ENCODE data around the gene TMEM132D. TPM values are rescaled to one million over a fixed set of nuclear protein-coding genes. Genes with fewer than 3 reads are reported as not detected.
"Not testable (repeated sequence)": the region's sequence is repeated elsewhere in the genome, so short reads cannot be mapped to it uniquely, and the experiment has no call there.

TMEM132D gene
- total RNA-seq, 1 experiment from 2014 or later: 1.4 TPM

GRCh38 chr12:129190827-129191226 is 713.0 kb downstream of the TMEM132D start:
- DNase-seq (ENCODE audit: low spot score): peak; percentile 15

GRCh38 chr12:129189879-129190278 is 713.9 kb downstream of the TMEM132D start:
- H3K9me3 Mint-ChIP-seq: peaks cover 80% of the 10 kb centered on the region
- H3K4me3 Mint-ChIP-seq; H3K27ac Mint-ChIP-seq; DNase-seq (ENCODE audit: low spot score); POLR2A ChIA-PET; H3K4me1 Mint-ChIP-seq; ATAC-seq: not testable (repeated sequence)
- CTCF ChIA-PET: interaction anchor here (0.5 to 0.8 kb wide), 2 partner anchors 120 to 1146 kb away, joined by 3 read pairs; no protein-coding TSS in a partner anchor
- peaks cover 73% of the 10 kb centered on the region for H3K36me3 Mint-ChIP-seq
- H3K27me3 Mint-ChIP-seq (ENCODE audit: low read depth): peaks cover 11% of the 10 kb centered on the region

More at GRCh38 chr12:129190827-129191226, 713.0 kb downstream of the TMEM132D start:
- H3K4me3 Mint-ChIP-seq: no peak overlapping the region
- peaks cover 11% of the 10 kb centered on the region for H3K27me3 Mint-ChIP-seq (ENCODE audit: low read depth)
- H3K27ac Mint-ChIP-seq: no peak overlapping the region
- peaks cover 76% of the 10 kb centered on the region for H3K9me3 Mint-ChIP-seq
- TF ChIP-seq ESRRA (CRISPR knock-in tag; IDR thresholded peaks at IDR 0.05; ENCODE audit: borderline replicate concordance) (no peak), ZNF425 (CRISPR knock-in tag; conservative IDR thresholded peaks at IDR 0.05) (no peak), ZNF138 (CRISPR knock-in tag; conservative IDR thresholded peaks at IDR 0.05) (no peak), NR1H2 (CRISPR knock-in tag; IDR thresholded peaks at IDR 0.05) (no peak), NFE2L1 (CRISPR knock-in tag; IDR thresholded peaks at IDR 0.05) (no peak), RELA (CRISPR knock-in tag; IDR thresholded peaks at IDR 0.05; ENCODE audit: borderline replicate concordance) (no peak), ETV6 (CRISPR knock-in tag; IDR thresholded peaks at IDR 0.05) (no peak), IRF1 (CRISPR knock-in tag; IDR thresholded peaks at IDR 0.05) (no peak), EMX1 (CRISPR knock-in tag; IDR thresholded peaks at IDR 0.05) (no peak), JUN (CRISPR knock-in tag; IDR thresholded peaks at IDR 0.05) (no peak), MAX (CRISPR knock-in tag; IDR thresholded peaks at IDR 0.05) (no peak), MXD4 (CRISPR knock-in tag; IDR thresholded peaks at IDR 0.05; ENCODE audit: borderline replicate concordance) (no peak), IRF2 (CRISPR knock-in tag; IDR thresholded peaks at IDR 0.05; ENCODE audit: borderline replicate concordance, low read depth) (no peak), NR2C2 (CRISPR knock-in tag; IDR thresholded peaks at IDR 0.05) (no peak), FOXK1 (CRISPR knock-in tag; IDR thresholded peaks at IDR 0.05) (no peak)
- CTCF ChIA-PET: interaction anchor here (0.8 kb wide), 1 partner anchor 121 kb away, joined by 3 read pairs; no protein-coding TSS in a partner anchor
- peak; percentile 69 for ATAC-seq
- POLR2A ChIA-PET: no interaction called here
- peaks cover 77% of the 10 kb centered on the region for H3K36me3 Mint-ChIP-seq
- H3K4me1 Mint-ChIP-seq: no peaks in the 10 kb centered on the region

- H3K27ac Mint-ChIP-seq: no peak overlapping the region
- peaks cover 74% of the 10 kb centered on the region for H3K36me3 Mint-ChIP-seq
- peaks cover 83% of the 10 kb centered on the region for H3K9me3 Mint-ChIP-seq
- H3K4me3 Mint-ChIP-seq: no peak overlapping the region
- DNase-seq (ENCODE audit: low spot score) (no peak), ATAC-seq (no peak)
- CTCF ChIA-PET: no interaction called here
- POLR2A ChIA-PET: no interaction called here
- H3K27me3 Mint-ChIP-seq (ENCODE audit: low read depth): peaks cover 12% of the 10 kb centered on the region
- H3K4me1 Mint-ChIP-seq: no peaks in the 10 kb centered on the region
- TF ChIP-seq ATF6 (CRISPR knock-in tag; IDR thresholded peaks at IDR 0.05): no peak
- no peak for TF ChIP-seq HMGXB4 (CRISPR knock-in tag; IDR thresholded peaks at IDR 0.05)
- no peak for TF ChIP-seq MLX (CRISPR knock-in tag; IDR thresholded peaks at IDR 0.05)
- TF ChIP-seq FOXP4 (CRISPR knock-in tag; IDR thresholded peaks at IDR 0.05): no peak
- TF ChIP-seq RELA (CRISPR knock-in tag; IDR thresholded peaks at IDR 0.05; ENCODE audit: borderline replicate concordance): no peak
- no peak for TF ChIP-seq PRRX2 (CRISPR knock-in tag; IDR thresholded peaks at IDR 0.05)
- no peak for TF ChIP-seq IRF2 (CRISPR knock-in tag; IDR thresholded peaks at IDR 0.05; ENCODE audit: borderline replicate concordance, low read depth)
- no peak for TF ChIP-seq ZBTB43 (CRISPR knock-in tag; IDR thresholded peaks at IDR 0.05)
- no peak for TF ChIP-seq CREB1 (CRISPR knock-in tag; IDR thresholded peaks at IDR 0.05)
Observed at GRCh38 chr12:129186952-129187351, 716.9 kb downstream of the TMEM132D start.

Data from WTC11 (cell line).